ENCODE results near the gene RPL19.

The RPL19 gene

DNA sequence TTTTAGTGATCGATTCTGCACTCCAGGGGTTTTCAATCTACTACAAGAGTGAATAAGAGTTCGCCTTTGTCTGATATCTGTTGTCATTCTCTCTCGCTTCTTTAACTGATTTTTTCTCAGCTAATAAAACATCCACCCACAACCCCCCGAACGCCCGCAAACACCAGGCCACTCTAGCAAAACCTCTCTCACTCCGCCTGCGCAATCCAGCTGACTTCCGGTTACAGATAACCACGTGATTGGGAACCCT is 338 bp upstream of the RPL19 start:
- Histone ChIP-seq H3K36me3 (ENCODE audit: control insufficient read depth, insufficient read depth, low read length, severe bottlenecking) (peaks cover 34% of the 10 kb centered on the region), H3K27me3 (replicated peaks; ENCODE audit: control insufficient read depth, insufficient read depth, low read length) (no peaks in the 10 kb centered on the region), H3K9me3 (ENCODE audit: control insufficient read depth, low read length) (no peaks in the 10 kb centered on the region), H3K9ac (ENCODE audit: low read length) (peak overlapping the region; percentile 100), H3K4me1 (ENCODE audit: control insufficient read depth, insufficient read depth, low read length) (peaks cover 44% of the 10 kb centered on the region), H3K4me3 (ENCODE audit: low read length) (peak overlapping the region; percentile 93)
- peak; percentile 97 for DNase-seq (ENCODE audit: low read depth)

DNA sequence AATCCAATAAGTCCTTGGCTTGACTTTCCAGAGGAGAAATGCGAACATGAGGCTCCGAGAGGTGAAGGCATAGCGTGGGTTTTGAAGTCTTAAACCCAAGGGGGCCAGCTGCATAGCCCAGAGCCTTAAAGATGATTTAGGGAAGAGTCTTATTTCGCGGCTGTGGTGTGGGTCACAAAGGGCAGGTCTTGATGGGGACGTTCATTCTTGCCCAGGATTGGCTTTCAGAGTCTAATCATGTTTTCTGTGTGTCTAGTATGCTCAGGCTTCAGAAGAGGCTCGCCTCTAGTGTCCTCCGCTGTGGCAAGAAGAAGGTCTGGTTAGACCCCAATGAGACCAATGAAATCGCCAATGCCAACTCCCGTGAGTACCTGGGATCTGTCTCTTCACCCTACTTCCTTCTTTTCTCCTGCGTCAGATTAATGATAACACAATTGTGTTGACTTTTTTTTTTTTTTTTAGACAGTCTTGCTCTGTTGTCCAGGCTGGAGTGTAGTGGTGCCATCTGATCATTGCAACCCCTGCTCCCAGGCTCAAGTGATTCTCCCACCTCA is 951 bp downstream of the RPL19 start:
- Histone ChIP-seq H3K4me3 (ENCODE audit: low read length) (peak overlapping the region; percentile 93), H3K27me3 (replicated peaks; ENCODE audit: control insufficient read depth, insufficient read depth, low read length) (no peaks in the 10 kb centered on the region), H3K9me3 (ENCODE audit: control insufficient read depth, low read length) (no peaks in the 10 kb centered on the region), H3K36me3 (ENCODE audit: control insufficient read depth, insufficient read depth, low read length, severe bottlenecking) (peaks cover 39% of the 10 kb centered on the region), H3K9ac (ENCODE audit: low read length) (peak overlapping the region; percentile 100), H3K4me1 (ENCODE audit: control insufficient read depth, insufficient read depth, low read length) (peaks cover 31% of the 10 kb centered on the region)
- no peak for DNase-seq (ENCODE audit: low read depth)

DNA sequence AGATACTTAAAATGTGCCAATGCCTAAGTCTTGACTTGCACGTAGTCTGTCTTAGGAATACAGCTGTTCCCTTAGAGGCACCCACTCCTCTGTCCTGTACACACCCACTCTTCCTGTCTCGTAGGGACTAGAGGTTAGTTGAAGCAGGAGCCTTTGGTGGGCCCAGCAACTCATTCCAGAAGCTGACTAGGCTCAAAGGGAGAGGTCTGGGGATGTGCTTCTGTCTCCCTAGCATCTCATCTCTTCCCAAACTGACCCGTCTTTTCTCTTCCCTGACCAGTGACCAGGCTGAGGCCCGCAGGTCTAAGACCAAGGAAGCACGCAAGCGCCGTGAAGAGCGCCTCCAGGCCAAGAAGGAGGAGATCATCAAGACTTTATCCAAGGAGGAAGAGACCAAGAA is 4.2 kb downstream of the RPL19 start:
- DNase-seq (ENCODE audit: low read depth): no peak

DNA sequence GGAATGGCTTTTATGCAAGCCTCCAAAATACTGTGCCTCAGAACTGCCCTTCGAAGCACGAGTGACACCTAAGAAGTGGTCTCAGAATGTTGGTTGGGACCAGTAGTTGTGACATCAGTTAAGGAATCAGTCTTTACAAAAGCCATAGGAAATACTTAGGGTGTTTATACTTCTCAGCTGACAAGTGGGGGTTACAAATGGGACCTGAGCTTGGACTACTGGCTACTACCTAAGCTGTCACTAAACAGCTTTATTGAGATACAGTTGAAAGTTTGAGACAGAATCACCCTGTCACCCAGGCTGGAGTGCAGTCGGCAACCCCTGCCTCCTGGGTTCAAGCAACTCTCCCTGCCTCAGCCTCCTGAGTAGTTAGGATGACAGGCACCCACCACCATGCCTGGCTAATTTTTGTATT is 5.0 kb downstream of the RPL19 start:
- H3K4me1 ChIP-seq (ENCODE audit: control insufficient read depth, insufficient read depth, low read length): peaks cover 38% of the 10 kb centered on the region
- no peaks in the 10 kb centered on the region for H3K9me3 ChIP-seq (ENCODE audit: control insufficient read depth, low read length)
- H3K36me3 ChIP-seq (ENCODE audit: control insufficient read depth, insufficient read depth, low read length, severe bottlenecking): peaks cover 39% of the 10 kb centered on the region
- H3K4me3 ChIP-seq (ENCODE audit: low read length): no peak overlapping the region
- H3K9ac ChIP-seq (ENCODE audit: low read length): no peak overlapping the region
- H3K27me3 ChIP-seq (replicated peaks; ENCODE audit: control insufficient read depth, insufficient read depth, low read length): no peaks in the 10 kb centered on the region
- no peak for DNase-seq (ENCODE audit: low read depth)

More for the DNA sequence above, 4.2 kb downstream of the RPL19 start:
- Histone ChIP-seq H3K4me1 (ENCODE audit: control insufficient read depth, insufficient read depth, low read length) (peaks cover 31% of the 10 kb centered on the region), H3K36me3 (ENCODE audit: control insufficient read depth, insufficient read depth, low read length, severe bottlenecking) (peaks cover 39% of the 10 kb centered on the region), H3K9ac (ENCODE audit: low read length) (no peak overlapping the region), H3K4me3 (ENCODE audit: low read length) (no peak overlapping the region), H3K27me3 (replicated peaks; ENCODE audit: control insufficient read depth, insufficient read depth, low read length) (no peaks in the 10 kb centered on the region), H3K9me3 (ENCODE audit: control insufficient read depth, low read length) (no peaks in the 10 kb centered on the region)

DNA sequence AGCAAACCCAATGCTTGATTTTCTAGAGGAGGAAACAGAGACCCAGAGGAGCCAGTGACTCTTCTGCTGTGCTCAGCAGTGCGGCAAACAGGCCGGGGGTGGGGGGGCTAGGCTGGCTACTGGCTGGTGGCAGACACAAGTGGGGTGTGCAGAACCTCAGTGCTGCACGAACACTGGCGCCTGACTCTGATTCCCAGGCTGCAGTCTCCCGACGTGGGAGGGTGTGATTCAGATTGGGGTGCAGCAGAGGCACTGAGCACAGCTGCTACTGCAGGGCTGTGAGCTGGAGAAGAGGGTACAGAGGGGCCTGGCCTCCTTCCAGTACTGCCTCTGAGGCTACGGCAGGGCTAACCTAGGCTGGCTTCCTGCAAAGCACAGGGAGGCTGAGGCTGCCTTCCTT is 8.1 kb downstream of the RPL19 start:
- Histone ChIP-seq H3K36me3 (ENCODE audit: control insufficient read depth, insufficient read depth, low read length, severe bottlenecking) (peaks cover 22% of the 10 kb centered on the region), H3K4me3 (ENCODE audit: low read length) (no peak overlapping the region), H3K9ac (ENCODE audit: low read length) (no peak overlapping the region), H3K9me3 (ENCODE audit: control insufficient read depth, low read length) (no peaks in the 10 kb centered on the region), H3K27me3 (replicated peaks; ENCODE audit: control insufficient read depth, insufficient read depth, low read length) (no peaks in the 10 kb centered on the region), H3K4me1 (ENCODE audit: control insufficient read depth, insufficient read depth, low read length) (peaks cover 18% of the 10 kb centered on the region)
- DNase-seq (ENCODE audit: low read depth): no peak

DNA sequence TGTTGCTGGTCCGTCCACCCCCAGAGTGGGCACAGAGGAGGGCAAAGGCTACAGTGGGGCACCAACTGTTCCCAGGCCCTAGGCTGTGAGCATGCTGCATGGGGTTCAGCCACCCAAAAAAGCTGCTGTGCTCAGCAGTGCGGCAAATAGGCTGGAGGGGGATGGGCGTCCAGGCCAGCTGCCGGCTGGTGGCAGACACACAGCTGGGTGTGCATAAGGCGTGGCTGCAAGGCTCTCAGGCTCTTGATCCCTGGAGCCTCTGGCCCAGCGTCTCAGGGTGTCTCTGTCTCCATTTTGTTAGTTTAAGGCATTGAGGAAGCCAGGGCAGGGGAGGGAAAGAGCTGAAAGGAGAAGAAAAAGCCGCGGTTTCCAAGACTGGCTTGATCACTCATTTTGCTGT is 8.8 kb downstream of the RPL19 start:
- H3K4me3 ChIP-seq (ENCODE audit: low read length): no peak overlapping the region
- no peaks in the 10 kb centered on the region for H3K9me3 ChIP-seq (ENCODE audit: control insufficient read depth, low read length)
- peaks cover 18% of the 10 kb centered on the region for H3K4me1 ChIP-seq (ENCODE audit: control insufficient read depth, insufficient read depth, low read length)
- DNase-seq (ENCODE audit: low read depth): no peak
- no peaks in the 10 kb centered on the region for H3K27me3 ChIP-seq (replicated peaks; ENCODE audit: control insufficient read depth, insufficient read depth, low read length)
- H3K36me3 ChIP-seq (ENCODE audit: control insufficient read depth, insufficient read depth, low read length, severe bottlenecking): peaks cover 14% of the 10 kb centered on the region
- H3K9ac ChIP-seq (ENCODE audit: low read length): no peak overlapping the region

DNA sequence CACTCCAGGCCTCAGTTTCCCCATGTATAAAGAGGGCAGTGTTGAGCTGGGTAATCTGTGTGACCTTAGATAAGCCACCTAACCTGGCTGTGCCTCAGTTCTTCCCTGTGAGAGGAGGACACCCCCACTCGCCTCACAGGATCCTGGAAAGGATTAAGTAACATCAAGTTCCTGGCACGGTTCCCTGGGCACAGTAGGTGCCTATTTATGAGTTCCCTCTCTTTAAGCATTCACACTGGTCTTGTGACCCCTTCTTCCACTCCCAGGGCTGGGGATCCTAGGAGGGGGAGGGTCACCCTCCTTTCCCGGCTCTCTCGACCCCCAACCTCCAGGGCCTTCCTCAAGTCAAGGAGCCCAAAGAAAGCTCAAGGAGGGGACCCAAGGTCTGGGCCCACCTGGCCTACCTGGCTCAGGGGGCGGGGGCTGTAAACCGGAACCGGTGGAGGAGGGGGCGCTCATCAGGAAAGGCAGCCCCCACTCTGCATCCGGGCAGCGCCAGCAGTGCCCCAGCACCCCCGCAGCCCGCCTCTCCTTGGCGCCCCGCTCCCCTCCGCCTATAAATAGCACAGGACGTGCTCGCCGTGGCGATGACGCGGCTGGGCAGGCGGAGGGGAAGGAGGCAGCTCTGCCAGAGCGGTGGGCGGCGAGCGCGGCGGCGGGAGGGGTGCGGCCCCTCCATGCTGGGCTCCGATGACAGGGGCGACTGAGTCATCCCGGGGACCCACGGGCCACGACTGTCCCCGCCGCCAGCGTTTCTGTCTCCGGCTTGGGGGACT is 9.4 kb downstream of the RPL19 start:
- peak overlapping the region; percentile 65 for H3K4me3 ChIP-seq (ENCODE audit: low read length)
- H3K9ac ChIP-seq (ENCODE audit: low read length): peak overlapping the region; percentile 3
- H3K36me3 ChIP-seq (ENCODE audit: control insufficient read depth, insufficient read depth, low read length, severe bottlenecking): peaks cover 8% of the 10 kb centered on the region
- no peaks in the 10 kb centered on the region for H3K9me3 ChIP-seq (ENCODE audit: control insufficient read depth, low read length)
- H3K4me1 ChIP-seq (ENCODE audit: control insufficient read depth, insufficient read depth, low read length): peaks cover 18% of the 10 kb centered on the region
- peak; percentile 84 for DNase-seq (ENCODE audit: low read depth)
- no peaks in the 10 kb centered on the region for H3K27me3 ChIP-seq (replicated peaks; ENCODE audit: control insufficient read depth, insufficient read depth, low read length)

DNA sequence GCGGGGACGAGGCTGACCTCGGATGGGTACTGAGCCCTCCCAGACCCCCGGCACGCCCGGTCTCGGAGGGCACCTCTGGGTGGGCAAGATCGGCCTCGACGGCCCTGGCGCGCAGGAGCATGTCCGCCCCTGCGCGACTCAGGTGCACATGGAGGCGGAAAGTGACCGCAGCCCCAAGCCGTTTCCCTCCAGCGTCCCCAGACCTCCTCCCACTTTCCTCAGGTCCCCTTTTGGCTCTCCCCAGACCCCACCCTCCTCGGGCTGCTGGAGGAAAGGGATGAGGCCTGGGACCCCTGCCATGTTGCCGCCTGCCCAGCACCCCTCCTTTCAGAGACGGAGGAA is 10.0 kb downstream of the RPL19 start:
- Histone ChIP-seq H3K27me3 (replicated peaks; ENCODE audit: control insufficient read depth, insufficient read depth, low read length) (no peaks in the 10 kb centered on the region), H3K36me3 (ENCODE audit: control insufficient read depth, insufficient read depth, low read length, severe bottlenecking) (peaks cover 2% of the 10 kb centered on the region), H3K4me1 (ENCODE audit: control insufficient read depth, insufficient read depth, low read length) (peaks cover 18% of the 10 kb centered on the region), H3K9me3 (ENCODE audit: control insufficient read depth, low read length) (no peaks in the 10 kb centered on the region), H3K4me3 (ENCODE audit: low read length) (peak overlapping the region; percentile 65), H3K9ac (ENCODE audit: low read length) (no peak overlapping the region)
- no peak for DNase-seq (ENCODE audit: low read depth)

DNA sequence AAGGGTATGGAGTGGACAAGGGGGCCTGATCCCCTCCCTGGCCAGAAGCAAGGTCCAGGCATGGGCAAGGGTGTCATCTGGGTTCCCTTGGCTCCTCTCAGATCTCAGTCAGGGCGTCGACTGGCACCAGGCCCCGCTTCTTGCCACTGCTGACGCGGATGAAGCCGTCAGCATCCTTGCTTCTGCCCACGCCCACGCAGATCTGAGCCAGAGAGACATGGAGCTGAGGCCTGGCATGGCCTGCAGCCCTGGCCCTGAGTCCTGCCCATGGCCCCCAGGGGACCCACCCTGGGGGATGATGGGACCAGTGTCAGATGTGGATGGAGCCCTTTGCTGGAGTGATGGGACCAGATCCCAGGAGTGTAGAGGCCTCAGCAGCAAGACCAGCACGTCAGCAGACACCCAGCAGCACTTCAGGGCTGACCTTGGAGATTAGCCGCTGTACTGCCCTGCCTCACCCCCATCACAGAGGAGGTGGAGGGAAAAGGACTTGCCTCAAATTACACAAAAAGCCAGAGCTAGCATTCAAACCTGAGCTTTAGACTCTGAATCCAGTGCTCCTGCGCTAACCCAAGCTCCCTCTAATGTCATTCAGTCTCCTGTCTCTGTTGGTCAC is 12.2 kb downstream of the RPL19 start:
- Histone ChIP-seq H3K9ac (ENCODE audit: low read length) (no peak overlapping the region), H3K36me3 (ENCODE audit: control insufficient read depth, insufficient read depth, low read length, severe bottlenecking) (no peaks in the 10 kb centered on the region), H3K4me3 (ENCODE audit: low read length) (no peak overlapping the region), H3K27me3 (replicated peaks; ENCODE audit: control insufficient read depth, insufficient read depth, low read length) (peaks cover 7% of the 10 kb centered on the region), H3K9me3 (ENCODE audit: control insufficient read depth, low read length) (no peaks in the 10 kb centered on the region), H3K4me1 (ENCODE audit: control insufficient read depth, insufficient read depth, low read length) (peaks cover 18% of the 10 kb centered on the region)
- no peak for DNase-seq (ENCODE audit: low read depth)

DNA sequence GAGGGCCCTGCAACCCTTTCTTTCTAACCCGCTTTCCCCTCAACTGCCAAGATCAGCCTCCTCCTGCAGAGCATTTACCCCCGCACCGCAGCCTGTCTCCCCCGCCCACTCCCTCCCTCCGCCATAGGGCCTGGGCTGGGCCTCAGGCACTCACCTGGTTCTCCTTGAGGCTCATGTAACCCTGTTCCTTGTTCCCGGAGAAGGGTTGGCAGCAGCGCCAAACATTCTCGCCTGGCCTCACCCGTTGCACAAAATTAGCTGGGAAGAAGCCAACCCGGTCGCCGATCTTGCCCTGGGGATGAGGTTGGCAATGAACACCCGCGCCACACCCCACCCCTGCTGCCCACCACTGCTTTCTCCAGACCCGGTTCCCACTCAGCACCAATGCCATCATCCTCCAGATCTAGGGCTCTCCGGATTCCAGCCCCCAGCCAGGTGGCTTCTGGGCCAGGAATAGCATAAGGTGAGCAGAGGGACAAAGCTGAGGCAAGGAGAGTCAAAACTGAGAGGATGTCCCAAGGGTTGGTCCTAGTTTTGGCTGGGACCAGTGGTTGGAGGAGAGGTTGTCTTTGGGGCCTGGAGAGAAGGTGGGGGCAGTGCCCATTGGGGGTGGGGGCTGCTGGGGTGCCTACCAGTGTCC is 12.9 kb downstream of the RPL19 start:
- no peak for DNase-seq (ENCODE audit: low read depth)
- peaks cover 9% of the 10 kb centered on the region for H3K27me3 ChIP-seq (replicated peaks; ENCODE audit: control insufficient read depth, insufficient read depth, low read length)
- H3K9ac ChIP-seq (ENCODE audit: low read length): no peak overlapping the region
- H3K4me3 ChIP-seq (ENCODE audit: low read length): no peak overlapping the region
- H3K36me3 ChIP-seq (ENCODE audit: control insufficient read depth, insufficient read depth, low read length, severe bottlenecking): no peaks in the 10 kb centered on the region
- peaks cover 18% of the 10 kb centered on the region for H3K4me1 ChIP-seq (ENCODE audit: control insufficient read depth, insufficient read depth, low read length)
- H3K9me3 ChIP-seq (ENCODE audit: control insufficient read depth, low read length): no peaks in the 10 kb centered on the region

DNA sequence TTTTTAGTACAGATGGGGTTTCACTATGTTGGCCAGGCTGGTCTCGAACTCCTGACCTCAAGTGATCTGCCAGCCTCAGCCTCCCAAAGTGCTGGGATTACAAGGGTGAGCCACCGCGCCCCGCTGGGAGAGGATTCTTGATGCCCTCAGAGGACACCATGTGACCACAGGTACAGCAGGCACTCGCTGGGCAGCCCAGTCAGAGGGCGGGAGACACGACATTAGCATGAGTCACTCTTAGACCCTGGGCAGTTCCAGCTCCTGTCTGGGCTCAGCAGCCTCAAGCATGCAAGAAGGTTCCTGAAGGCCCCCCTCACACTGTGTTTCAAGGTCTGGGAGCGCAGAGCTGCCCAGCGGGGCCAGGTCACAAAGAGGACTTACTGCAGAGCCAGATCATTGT is 13.8 kb downstream of the RPL19 start:
- Histone ChIP-seq H3K4me1 (ENCODE audit: control insufficient read depth, insufficient read depth, low read length) (peaks cover 11% of the 10 kb centered on the region), H3K9me3 (ENCODE audit: control insufficient read depth, low read length) (no peaks in the 10 kb centered on the region), H3K27me3 (replicated peaks; ENCODE audit: control insufficient read depth, insufficient read depth, low read length) (peaks cover 9% of the 10 kb centered on the region), H3K36me3 (ENCODE audit: control insufficient read depth, insufficient read depth, low read length, severe bottlenecking) (no peaks in the 10 kb centered on the region), H3K4me3 (ENCODE audit: low read length) (no peak overlapping the region), H3K9ac (ENCODE audit: low read length) (no peak overlapping the region)
- no peak for DNase-seq (ENCODE audit: low read depth)
